ENCODE measurements around the gene TNFRSF11A. TPM values are rescaled to one million over a fixed set of nuclear protein-coding genes. Genes with fewer than 3 reads are reported as not detected.

Gene TNFRSF11A
- total and polyA plus RNA-seq, 2 donors (not counting 1 experiment from before 2014, with no cell fraction given) = 0.01 to 1.7 TPM

GRCh38 chr18:62334120-62334519, 9.0 kb downstream of the TNFRSF11A start:
- H3K27ac ChIP-seq (ENCODE audit: low read length in 2 of 2) = no peak overlapping the region
- Mint-ChIP-seq H3K4me1 (no peaks in the 10 kb centered on the region), H3K4me3 (no peak overlapping the region), H3K27ac (no peak overlapping the region), H3K9me3 (ENCODE audit: insufficient read depth) (no peaks in the 10 kb centered on the region), H3K27me3 (peaks cover 75% of the 10 kb centered on the region)
- no peaks in the 10 kb centered on the region for H4K20me1 ChIP-seq (ENCODE audit: control insufficient read depth, insufficient read depth, low read length, poor library complexity, severe bottlenecking)
- CTCF ChIA-PET = no interaction called here
- H3K79me2 ChIP-seq (ENCODE audit: control insufficient read depth, insufficient read depth, low read length) = no peaks in the 10 kb centered on the region
- no peak for TF ChIP-seq CTCF (IDR thresholded peaks at IDR 0.05)
- no peak for TF ChIP-seq EZH2 (IDR thresholded peaks at IDR 0.05; ENCODE audit: borderline replicate concordance, insufficient read depth, low read depth, low read length, poor library complexity, severe bottlenecking)
- 91% methylated on average over 2 of the region's 8 CpGs for WGBS (ENCODE audit: insufficient coverage)
- H3K4me3 ChIP-seq (ENCODE audit: control extremely low read depth in 1 of 5, extremely low read depth in 1 of 5, insufficient read depth in 1 of 5, low read depth in 2 of 5, low read length in 4 of 5) = no peak overlapping the region
- peaks cover 0 to 31% (median 17%) of the 10 kb centered on the region in 4 experiments for H3K27me3 ChIP-seq (replicated peaks in 1 of 4; ENCODE audit: control extremely low read depth in 1 of 4, control insufficient read depth in 3 of 4, insufficient read depth in 4 of 4, low read length in 3 of 4)
- no peak overlapping the region for H3K9ac ChIP-seq (ENCODE audit: low read length)
- ATAC-seq (ENCODE audit: low read depth) = no peak
- H3K36me3 ChIP-seq (replicated peaks in 1 of 2; ENCODE audit: control extremely low read depth in 1 of 2, control insufficient read depth in 1 of 2, extremely low read depth in 1 of 2, insufficient read depth in 2 of 2, low read length in 1 of 2) = no peaks in the 10 kb centered on the region
- no peak for DNase-seq
- H3K4me2 ChIP-seq (replicated peaks; ENCODE audit: low read depth, low read length, poor library complexity, severe bottlenecking) = no peak overlapping the region
- H3K4me1 ChIP-seq (ENCODE audit: control insufficient read depth in 2 of 2, insufficient read depth in 2 of 2, low read length in 2 of 2) = peaks cover 0 to 3% of the 10 kb centered on the region in 2 donors
- intact Hi-C loops (cut with micrococcal nuclease) = no loop called here
- H3K9me3 ChIP-seq (ENCODE audit: control extremely low read depth in 1 of 3, control insufficient read depth in 2 of 3, insufficient read depth in 1 of 3, low read length in 2 of 3) = no peaks in the 10 kb centered on the region
- POLR2A ChIA-PET = no interaction called here
- H2AFZ ChIP-seq (ENCODE audit: insufficient read depth, low read depth, low read length, poor library complexity, severe bottlenecking) = no peak overlapping the region

GRCh38 chr18:62335494-62335893, 10.4 kb downstream of the TNFRSF11A start:
- no peak for TF ChIP-seq CTCF (IDR thresholded peaks at IDR 0.05)
- Histone ChIP-seq H3K9me3 (ENCODE audit: control extremely low read depth in 1 of 3, control insufficient read depth in 2 of 3, insufficient read depth in 1 of 3, low read length in 2 of 3) (no peaks in the 10 kb centered on the region), H3K27ac (ENCODE audit: low read length in 2 of 2) (no peak overlapping the region), H3K27me3 (replicated peaks in 1 of 4; ENCODE audit: control extremely low read depth in 1 of 4, control insufficient read depth in 3 of 4, insufficient read depth in 4 of 4, low read length in 3 of 4) (peaks cover 0 to 17% (median 7%) of the 10 kb centered on the region in 4 experiments), H2AFZ (ENCODE audit: insufficient read depth, low read depth, low read length, poor library complexity, severe bottlenecking) (no peak overlapping the region), H3K4me2 (replicated peaks; ENCODE audit: low read depth, low read length, poor library complexity, severe bottlenecking) (no peak overlapping the region), H3K9ac (ENCODE audit: low read length) (no peak overlapping the region), H3K4me3 (ENCODE audit: control extremely low read depth in 1 of 5, extremely low read depth in 1 of 5, insufficient read depth in 1 of 5, low read depth in 2 of 5, low read length in 4 of 5) (no peak overlapping the region), H3K36me3 (replicated peaks in 1 of 2; ENCODE audit: control extremely low read depth in 1 of 2, control insufficient read depth in 1 of 2, extremely low read depth in 1 of 2, insufficient read depth in 2 of 2, low read length in 1 of 2) (no peaks in the 10 kb centered on the region), H3K79me2 (ENCODE audit: control insufficient read depth, insufficient read depth, low read length) (no peaks in the 10 kb centered on the region), H4K20me1 (ENCODE audit: control insufficient read depth, insufficient read depth, low read length, poor library complexity, severe bottlenecking) (no peaks in the 10 kb centered on the region), H3K4me1 (ENCODE audit: control insufficient read depth in 2 of 2, insufficient read depth in 2 of 2, low read length in 2 of 2) (peaks cover 0 to 3% of the 10 kb centered on the region in 2 donors)
- Mint-ChIP-seq H3K27me3 (peaks cover 70% of the 10 kb centered on the region), H3K27ac (no peak overlapping the region), H3K4me1 (no peaks in the 10 kb centered on the region), H3K4me3 (no peak overlapping the region), H3K9me3 (ENCODE audit: insufficient read depth) (no peaks in the 10 kb centered on the region)
- ATAC-seq (ENCODE audit: low read depth) = no peak
- ChIA-PET CTCF (no interaction called here), POLR2A (no interaction called here)
- no peak for DNase-seq
- WGBS (ENCODE audit: insufficient coverage) = 48% methylated on average over 4 of the region's 5 CpGs
- intact Hi-C loops (cut with micrococcal nuclease) = no loop called here

Measured in B cell (primary cell).